OCI-LY1 (cell line): ENCODE results near the gene MPZL1.

Experiments used
- H2AFZ ChIP-seq: fragments of 200-600 bp; sonication (generic), shearing (Covaris generic); 2 replicates; pipeline ENCODE4 v1.6.0; 2014; ENCODE audit warnings: antibody characterized with exemption, mild to moderate bottlenecking, low read length
- H3F3A ChIP-seq: fragments of 200-600 bp; sonication (generic), shearing (Covaris generic); 2 replicates; pipeline ENCODE4 v1.6.0; 2014; ENCODE audit warnings: mild to moderate bottlenecking, antibody characterized with exemption, low read length, moderate library complexity; ENCODE audit not compliant: insufficient read depth
- H3K27ac ChIP-seq: fragments of 200-600 bp; sonication (generic); 2 replicates; pipeline ENCODE4 v1.5.1; 2014; ENCODE audit warnings: low read length, mixed run types, mild to moderate bottlenecking, low read depth; ENCODE audit not compliant: poor library complexity, severe bottlenecking
- H3K27me3 ChIP-seq: fragments of 200-600 bp; sonication (generic); 2 replicates; pipeline ENCODE4 v1.6.0; 2014; ENCODE audit warnings: antibody characterized with exemption, mild to moderate bottlenecking, low read length, moderate library complexity; ENCODE audit not compliant: insufficient read depth
- H3K36me3 ChIP-seq: fragments of 200-600 bp; sonication (generic); 2 replicates; pipeline ENCODE4 v1.6.1; 2014; ENCODE audit warnings: mild to moderate bottlenecking, antibody characterized with exemption, low read length, moderate library complexity, mixed read lengths; ENCODE audit not compliant: insufficient read depth
- H3K4me1 ChIP-seq: fragments of 200-600 bp; sonication (generic); 2 replicates; pipeline ENCODE4 v1.5.1; 2014; ENCODE audit warnings: mild to moderate bottlenecking, low read length, moderate library complexity; ENCODE audit not compliant: insufficient read depth, severe bottlenecking
- H3K4me2 ChIP-seq: fragments of 200-600 bp; sonication (generic), shearing (Covaris generic); 2 replicates; pipeline ENCODE4 v1.6.1; 2014; ENCODE audit warnings: low read length
- H3K4me3 ChIP-seq: fragments of 200-600 bp; sonication (generic); 2 replicates; pipeline ENCODE4 v1.5.1; 2014; ENCODE audit warnings: low read length, low read depth, mild to moderate bottlenecking, mixed read lengths; ENCODE audit not compliant: poor library complexity, severe bottlenecking
- H3K79me2 ChIP-seq: fragments of 200-600 bp; shearing (Covaris generic); 2 replicates; pipeline ENCODE4 v1.6.1; 2016; ENCODE audit warnings: mixed run types, low read length, mixed read lengths; ENCODE audit not compliant: insufficient read depth
- H3K9ac ChIP-seq: fragments of 200-600 bp; sonication (generic), shearing (Covaris generic); 2 replicates; pipeline ENCODE4 v1.6.1; 2014; ENCODE audit warnings: mild to moderate bottlenecking, low read length, mixed read lengths
- H3K9me2 ChIP-seq: fragments of 200-600 bp; sonication (generic), shearing (Covaris generic); 2 replicates; pipeline ENCODE4 v1.6.1; 2014; ENCODE audit warnings: low read depth, mild to moderate bottlenecking, low read length, mixed read lengths
- H3K9me3 ChIP-seq: fragments of 200-600 bp; shearing (Covaris generic); 2 replicates; pipeline ENCODE4 v1.6.1; 2014; ENCODE audit warnings: low read length, mixed read lengths
- H4K20me1 ChIP-seq: fragments of 200-600 bp; sonication (generic), shearing (Covaris generic); 2 replicates; pipeline ENCODE4 v1.6.0; 2016; ENCODE audit warnings: mild to moderate bottlenecking, low read length; ENCODE audit not compliant: insufficient read depth
- CTCF ChIP-seq: fragments of 200-600 bp; sonication (generic), shearing (Covaris generic); IDR thresholded peaks from 2 replicates; pipeline ENCODE4 v1.5.1; 2017; ENCODE audit warnings: mild to moderate bottlenecking, antibody characterized with exemption, low read length, moderate library complexity, mixed read lengths
- EZH2 ChIP-seq: fragments of 200-600 bp; sonication (generic), shearing (Covaris generic); IDR thresholded peaks from 2 replicates; pipeline ENCODE4 v1.8.0; 2017; ENCODE audit warnings: borderline replicate concordance, mixed run types, mild to moderate bottlenecking, antibody characterized with exemption, low read length, moderate library complexity, mixed read lengths

MPZL1 gene

GRCh38 chr1:167786502-167786901, 64.7 kb downstream of the MPZL1 start:
- Histone ChIP-seq H3K4me3 (no peak overlapping the region), H3K27me3 (no peaks in the 10 kb centered on the region), H4K20me1 (no peaks in the 10 kb centered on the region), H3K4me2 (no peak overlapping the region), H3F3A (no peaks in the 10 kb centered on the region), H3K36me3 (peaks cover 21% of the 10 kb centered on the region; the same call in 1 of the 2 replicates), H3K4me1 (no peaks in the 10 kb centered on the region), H3K79me2 (no peaks in the 10 kb centered on the region), H3K9me3 (no peaks in the 10 kb centered on the region), H3K9me2 (no peaks in the 10 kb centered on the region), H2AFZ (no peak overlapping the region), H3K27ac (no peak overlapping the region), H3K9ac (no peak overlapping the region)
- no peak for TF ChIP-seq EZH2

DNA sequence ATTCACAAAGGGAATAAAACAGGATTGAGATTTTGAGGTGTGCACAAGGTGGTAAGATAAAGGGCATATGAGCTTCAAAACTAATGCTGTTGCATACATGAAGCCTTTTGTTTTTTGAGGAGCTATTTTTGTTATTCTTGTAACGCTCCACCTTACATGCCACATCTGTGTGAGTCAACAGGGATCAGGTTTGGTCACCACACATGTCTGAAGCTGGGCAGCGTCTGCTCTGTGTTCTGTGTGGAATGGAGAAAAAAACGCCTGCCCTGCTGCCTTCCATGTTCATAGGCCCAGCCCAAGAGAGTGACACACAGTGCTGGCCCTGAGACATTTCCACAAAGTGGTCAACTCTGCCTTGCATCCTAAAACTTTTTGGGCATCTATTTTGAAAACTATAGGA, 67.7 kb downstream of the MPZL1 start:
- H3K4me1 ChIP-seq, result no peaks in the 10 kb centered on the region
- no peaks in the 10 kb centered on the region for H3K79me2 ChIP-seq
- H3F3A ChIP-seq, result no peaks in the 10 kb centered on the region
- no peak overlapping the region for H3K4me3 ChIP-seq
- no peaks in the 10 kb centered on the region for H3K9me2 ChIP-seq
- H4K20me1 ChIP-seq, result no peaks in the 10 kb centered on the region
- H3K4me2 ChIP-seq, result no peak overlapping the region
- peaks cover 21% of the 10 kb centered on the region; the same call in 1 of the 2 replicates for H3K36me3 ChIP-seq
- no peaks in the 10 kb centered on the region for H3K27me3 ChIP-seq
- no peak for TF ChIP-seq EZH2
- TF ChIP-seq CTCF, result no peak
- no peak overlapping the region for H3K9ac ChIP-seq
- H2AFZ ChIP-seq, result no peak overlapping the region
- no peaks in the 10 kb centered on the region for H3K9me3 ChIP-seq
- H3K27ac ChIP-seq, result no peak overlapping the region

DNA sequence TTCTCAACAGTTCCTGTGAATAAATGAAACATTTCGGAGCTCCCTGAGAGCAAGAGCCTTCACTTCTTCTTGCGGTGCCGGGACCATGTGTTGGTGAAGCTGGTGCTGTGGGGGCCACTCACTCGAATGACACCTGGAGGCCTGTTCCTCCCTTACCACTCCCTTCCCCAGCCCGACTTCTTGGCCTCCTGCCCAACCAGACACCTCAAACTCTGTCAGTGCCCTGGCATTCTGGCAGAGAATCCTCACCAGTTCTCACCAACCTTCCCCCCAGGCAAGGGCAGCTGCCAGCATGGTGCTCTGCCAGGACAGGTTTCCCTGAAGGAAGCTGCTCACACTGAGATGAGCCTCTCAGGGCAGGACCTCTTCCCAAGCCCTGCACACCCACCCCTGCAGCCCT, 68.3 kb downstream of the MPZL1 start:
- H3K79me2 ChIP-seq, result no peaks in the 10 kb centered on the region
- H3K27me3 ChIP-seq, result no peaks in the 10 kb centered on the region
- TF ChIP-seq EZH2, result no peak
- no peak overlapping the region for H3K4me2 ChIP-seq
- no peak overlapping the region for H2AFZ ChIP-seq
- no peaks in the 10 kb centered on the region for H3K9me2 ChIP-seq
- H3K9me3 ChIP-seq, result no peaks in the 10 kb centered on the region
- no peak overlapping the region for H3K9ac ChIP-seq
- H3K4me3 ChIP-seq, result no peak overlapping the region
- H3K27ac ChIP-seq, result no peak overlapping the region
- no peaks in the 10 kb centered on the region for H4K20me1 ChIP-seq
- H3K36me3 ChIP-seq, result peaks cover 18% of the 10 kb centered on the region; the same call in 1 of the 2 replicates
- H3F3A ChIP-seq, result no peaks in the 10 kb centered on the region
- H3K4me1 ChIP-seq, result no peaks in the 10 kb centered on the region

DNA sequence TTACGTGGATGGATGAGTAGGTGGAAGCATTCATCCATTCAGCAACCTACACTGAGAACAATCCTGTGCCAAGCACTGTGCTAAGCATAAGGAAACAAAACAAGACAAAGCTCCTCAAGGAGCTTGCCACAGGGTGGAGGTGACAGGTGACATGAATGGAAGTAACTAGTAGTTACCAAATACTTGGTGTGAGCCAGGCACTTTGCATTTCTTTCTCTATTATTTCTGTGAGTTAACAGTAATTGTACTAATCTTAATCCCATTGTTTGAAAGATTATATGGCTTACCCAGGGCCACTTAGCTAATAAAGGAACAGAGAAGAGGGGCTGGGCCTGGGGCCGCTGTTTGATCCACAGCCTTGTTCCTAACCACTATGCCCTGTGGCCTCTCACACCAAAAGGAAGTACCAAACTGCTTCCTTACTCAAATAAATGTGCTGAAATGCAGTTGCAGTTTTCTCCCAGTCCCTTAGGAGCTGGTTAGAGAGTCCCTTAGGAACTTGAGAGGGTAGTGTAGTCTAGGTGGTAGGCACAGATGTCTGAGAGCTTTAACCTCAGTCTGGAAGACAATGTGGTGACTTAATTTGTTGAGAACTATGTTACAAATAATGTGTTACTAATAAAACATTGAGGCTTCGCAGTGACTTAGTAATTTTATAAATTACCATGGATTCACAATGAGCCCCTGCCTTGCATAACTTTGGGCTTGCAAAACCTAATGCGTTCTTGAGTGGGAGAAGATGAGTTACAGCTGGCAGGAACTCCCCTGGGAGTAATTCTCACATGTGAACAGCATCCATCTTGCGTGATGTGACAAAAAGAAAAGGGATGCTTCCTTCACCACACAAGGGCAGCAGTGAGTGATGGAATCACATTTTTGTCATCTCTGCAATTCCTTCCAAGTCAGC, 69.8 kb downstream of the MPZL1 start:
- Histone ChIP-seq H3K9me2 (no peaks in the 10 kb centered on the region), H4K20me1 (no peaks in the 10 kb centered on the region), H3K27me3 (no peaks in the 10 kb centered on the region), H3K27ac (no peak overlapping the region), H3K36me3 (peaks cover 15% of the 10 kb centered on the region; the same call in 1 of the 2 replicates), H3K9me3 (no peaks in the 10 kb centered on the region), H3K4me1 (no peaks in the 10 kb centered on the region), H3K79me2 (no peaks in the 10 kb centered on the region), H3K9ac (no peak overlapping the region), H3F3A (no peaks in the 10 kb centered on the region), H3K4me2 (no peak overlapping the region), H2AFZ (no peak overlapping the region), H3K4me3 (no peak overlapping the region)
- TF ChIP-seq EZH2 (no peak), CTCF (no peak)
